OCI-LY1 (cell line): ENCODE results near the gene SDC1.

Source experiments
- H2AFZ ChIP-seq: fragments of 200-600 bp; sonication (generic), shearing (Covaris generic); 2 replicates; pipeline ENCODE4 v1.6.0; 2014; ENCODE audit warnings: antibody characterized with exemption, mild to moderate bottlenecking, low read length
- H3F3A ChIP-seq: fragments of 200-600 bp; sonication (generic), shearing (Covaris generic); 2 replicates; pipeline ENCODE4 v1.6.0; 2014; ENCODE audit warnings: mild to moderate bottlenecking, antibody characterized with exemption, low read length, moderate library complexity; ENCODE audit not compliant: insufficient read depth
- H3K27ac ChIP-seq: fragments of 200-600 bp; sonication (generic); 2 replicates; pipeline ENCODE4 v1.5.1; 2014; ENCODE audit warnings: low read length, mixed run types, mild to moderate bottlenecking, low read depth; ENCODE audit not compliant: poor library complexity, severe bottlenecking
- H3K27me3 ChIP-seq: fragments of 200-600 bp; sonication (generic); 2 replicates; pipeline ENCODE4 v1.6.0; 2014; ENCODE audit warnings: antibody characterized with exemption, mild to moderate bottlenecking, low read length, moderate library complexity; ENCODE audit not compliant: insufficient read depth
- H3K36me3 ChIP-seq: fragments of 200-600 bp; sonication (generic); 2 replicates; pipeline ENCODE4 v1.6.1; 2014; ENCODE audit warnings: mild to moderate bottlenecking, antibody characterized with exemption, low read length, moderate library complexity, mixed read lengths; ENCODE audit not compliant: insufficient read depth
- H3K4me1 ChIP-seq: fragments of 200-600 bp; sonication (generic); 2 replicates; pipeline ENCODE4 v1.5.1; 2014; ENCODE audit warnings: mild to moderate bottlenecking, low read length, moderate library complexity; ENCODE audit not compliant: insufficient read depth, severe bottlenecking
- H3K4me2 ChIP-seq: fragments of 200-600 bp; sonication (generic), shearing (Covaris generic); 2 replicates; pipeline ENCODE4 v1.6.1; 2014; ENCODE audit warnings: low read length
- H3K4me3 ChIP-seq: fragments of 200-600 bp; sonication (generic); 2 replicates; pipeline ENCODE4 v1.5.1; 2014; ENCODE audit warnings: low read length, low read depth, mild to moderate bottlenecking, mixed read lengths; ENCODE audit not compliant: poor library complexity, severe bottlenecking
- H3K79me2 ChIP-seq: fragments of 200-600 bp; shearing (Covaris generic); 2 replicates; pipeline ENCODE4 v1.6.1; 2016; ENCODE audit warnings: mixed run types, low read length, mixed read lengths; ENCODE audit not compliant: insufficient read depth
- H3K9ac ChIP-seq: fragments of 200-600 bp; sonication (generic), shearing (Covaris generic); 2 replicates; pipeline ENCODE4 v1.6.1; 2014; ENCODE audit warnings: mild to moderate bottlenecking, low read length, mixed read lengths
- H3K9me2 ChIP-seq: fragments of 200-600 bp; sonication (generic), shearing (Covaris generic); 2 replicates; pipeline ENCODE4 v1.6.1; 2014; ENCODE audit warnings: low read depth, mild to moderate bottlenecking, low read length, mixed read lengths
- H3K9me3 ChIP-seq: fragments of 200-600 bp; shearing (Covaris generic); 2 replicates; pipeline ENCODE4 v1.6.1; 2014; ENCODE audit warnings: low read length, mixed read lengths
- H4K20me1 ChIP-seq: fragments of 200-600 bp; sonication (generic), shearing (Covaris generic); 2 replicates; pipeline ENCODE4 v1.6.0; 2016; ENCODE audit warnings: mild to moderate bottlenecking, low read length; ENCODE audit not compliant: insufficient read depth
- EZH2 ChIP-seq: fragments of 200-600 bp; sonication (generic), shearing (Covaris generic); IDR thresholded peaks from 2 replicates; pipeline ENCODE4 v1.8.0; 2017; ENCODE audit warnings: borderline replicate concordance, mixed run types, mild to moderate bottlenecking, antibody characterized with exemption, low read length, moderate library complexity, mixed read lengths
- TF ChIP-seq, protein P1 (sequence below): fragments of 200-600 bp; sonication (generic), shearing (Covaris generic); IDR thresholded peaks from 2 replicates; pipeline ENCODE4 v1.5.1; 2017; ENCODE audit warnings: mild to moderate bottlenecking, antibody characterized with exemption, low read length, moderate library complexity, mixed read lengths

SDC1 gene

DNA sequence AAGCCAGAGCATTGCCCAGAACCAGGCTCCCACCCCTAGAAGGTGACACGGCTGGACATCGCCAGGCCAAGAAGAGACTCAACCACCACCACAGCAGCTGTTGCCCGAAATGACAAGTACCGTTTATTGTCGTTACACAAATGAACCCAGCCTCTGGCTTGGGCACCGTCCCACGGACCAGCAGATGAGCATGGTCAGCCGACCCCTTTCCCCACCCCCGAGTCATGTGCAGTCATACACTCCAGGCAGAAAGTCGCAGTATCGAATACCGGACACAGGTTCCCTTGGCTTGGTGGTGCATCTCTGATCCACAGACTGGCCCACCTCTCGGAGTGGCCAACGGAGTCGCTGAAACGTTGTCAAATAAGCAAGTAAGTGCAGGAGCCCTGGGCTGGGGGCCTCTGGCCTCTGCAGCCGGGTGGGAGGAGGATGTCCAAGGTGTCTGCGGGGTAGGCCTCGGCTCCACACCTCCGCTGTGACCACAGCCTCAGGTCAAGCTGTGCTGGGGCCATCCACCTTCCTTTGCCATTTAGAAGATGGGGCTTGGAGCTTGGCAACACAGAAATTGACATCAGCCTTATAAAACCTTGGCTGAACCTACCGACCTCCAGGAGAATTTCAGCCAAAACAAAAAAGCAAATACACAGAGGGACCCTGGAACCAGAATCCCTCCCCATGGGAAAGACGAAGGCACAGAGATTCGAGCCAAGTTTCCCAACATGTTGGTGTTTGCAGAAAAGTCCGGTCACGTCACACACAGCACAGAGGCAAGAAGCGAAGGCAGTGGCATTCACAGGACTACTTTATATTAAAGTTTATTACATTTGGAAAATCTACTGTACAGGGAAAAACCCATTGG lies 24.0 kb downstream of the SDC1 start:
- Histone ChIP-seq H3K4me3 (no peak overlapping the region), H3K27me3 (no peaks in the 10 kb centered on the region), H3F3A (no peaks in the 10 kb centered on the region), H3K9ac (no peak overlapping the region), H3K79me2 (no peaks in the 10 kb centered on the region), H4K20me1 (no peaks in the 10 kb centered on the region), H3K4me2 (no peak overlapping the region), H3K9me3 (no peaks in the 10 kb centered on the region), H2AFZ (no peak overlapping the region), H3K4me1 (no peaks in the 10 kb centered on the region), H3K36me3 (no peaks in the 10 kb centered on the region), H3K9me2 (no peaks in the 10 kb centered on the region), H3K27ac (no peak overlapping the region)
- TF ChIP-seq, protein P1, sequence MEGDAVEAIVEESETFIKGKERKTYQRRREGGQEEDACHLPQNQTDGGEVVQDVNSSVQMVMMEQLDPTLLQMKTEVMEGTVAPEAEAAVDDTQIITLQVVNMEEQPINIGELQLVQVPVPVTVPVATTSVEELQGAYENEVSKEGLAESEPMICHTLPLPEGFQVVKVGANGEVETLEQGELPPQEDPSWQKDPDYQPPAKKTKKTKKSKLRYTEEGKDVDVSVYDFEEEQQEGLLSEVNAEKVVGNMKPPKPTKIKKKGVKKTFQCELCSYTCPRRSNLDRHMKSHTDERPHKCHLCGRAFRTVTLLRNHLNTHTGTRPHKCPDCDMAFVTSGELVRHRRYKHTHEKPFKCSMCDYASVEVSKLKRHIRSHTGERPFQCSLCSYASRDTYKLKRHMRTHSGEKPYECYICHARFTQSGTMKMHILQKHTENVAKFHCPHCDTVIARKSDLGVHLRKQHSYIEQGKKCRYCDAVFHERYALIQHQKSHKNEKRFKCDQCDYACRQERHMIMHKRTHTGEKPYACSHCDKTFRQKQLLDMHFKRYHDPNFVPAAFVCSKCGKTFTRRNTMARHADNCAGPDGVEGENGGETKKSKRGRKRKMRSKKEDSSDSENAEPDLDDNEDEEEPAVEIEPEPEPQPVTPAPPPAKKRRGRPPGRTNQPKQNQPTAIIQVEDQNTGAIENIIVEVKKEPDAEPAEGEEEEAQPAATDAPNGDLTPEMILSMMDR, result no peak
- no peak for TF ChIP-seq EZH2

DNA sequence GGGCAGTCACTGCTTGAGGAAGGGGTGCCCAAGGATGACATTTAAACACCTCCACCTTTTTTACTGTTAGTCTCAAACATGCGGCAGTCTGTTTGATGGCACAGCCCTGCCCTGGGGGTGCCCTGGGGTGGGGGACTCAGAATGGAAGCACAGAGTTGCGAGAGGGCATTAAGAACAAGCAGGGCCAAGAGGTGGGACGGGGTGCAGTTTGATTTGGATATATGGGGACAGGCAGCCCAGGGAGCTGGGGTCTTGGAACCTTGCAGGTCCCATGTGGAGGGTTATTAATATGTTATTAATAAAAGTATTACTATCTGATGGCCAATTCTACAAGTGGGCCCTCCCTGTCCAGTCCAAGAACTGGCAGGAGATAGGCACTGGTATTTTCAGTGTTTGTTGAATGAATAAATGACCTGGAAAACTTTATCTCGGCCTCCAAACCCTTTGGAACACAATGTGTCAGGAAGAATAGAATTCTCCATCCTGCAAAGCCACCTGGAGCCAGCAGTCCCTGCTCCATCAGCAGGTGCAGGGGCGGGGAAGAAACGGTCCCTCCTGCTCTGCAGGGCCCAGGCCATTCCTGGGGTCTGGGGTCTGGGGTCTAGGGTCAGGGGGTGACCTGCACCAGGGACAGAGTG lies 25.2 kb downstream of the SDC1 start:
- Histone ChIP-seq H3K36me3 (no peaks in the 10 kb centered on the region), H3K4me1 (no peaks in the 10 kb centered on the region), H3K4me2 (no peak overlapping the region), H4K20me1 (no peaks in the 10 kb centered on the region), H3F3A (no peaks in the 10 kb centered on the region), H3K9me2 (no peaks in the 10 kb centered on the region), H3K4me3 (no peak overlapping the region), H2AFZ (no peak overlapping the region), H3K79me2 (no peaks in the 10 kb centered on the region), H3K9me3 (no peaks in the 10 kb centered on the region), H3K27me3 (no peaks in the 10 kb centered on the region), H3K9ac (no peak overlapping the region), H3K27ac (no peak overlapping the region)
- TF ChIP-seq, protein P1, result no peak
- TF ChIP-seq EZH2, result no peak

DNA sequence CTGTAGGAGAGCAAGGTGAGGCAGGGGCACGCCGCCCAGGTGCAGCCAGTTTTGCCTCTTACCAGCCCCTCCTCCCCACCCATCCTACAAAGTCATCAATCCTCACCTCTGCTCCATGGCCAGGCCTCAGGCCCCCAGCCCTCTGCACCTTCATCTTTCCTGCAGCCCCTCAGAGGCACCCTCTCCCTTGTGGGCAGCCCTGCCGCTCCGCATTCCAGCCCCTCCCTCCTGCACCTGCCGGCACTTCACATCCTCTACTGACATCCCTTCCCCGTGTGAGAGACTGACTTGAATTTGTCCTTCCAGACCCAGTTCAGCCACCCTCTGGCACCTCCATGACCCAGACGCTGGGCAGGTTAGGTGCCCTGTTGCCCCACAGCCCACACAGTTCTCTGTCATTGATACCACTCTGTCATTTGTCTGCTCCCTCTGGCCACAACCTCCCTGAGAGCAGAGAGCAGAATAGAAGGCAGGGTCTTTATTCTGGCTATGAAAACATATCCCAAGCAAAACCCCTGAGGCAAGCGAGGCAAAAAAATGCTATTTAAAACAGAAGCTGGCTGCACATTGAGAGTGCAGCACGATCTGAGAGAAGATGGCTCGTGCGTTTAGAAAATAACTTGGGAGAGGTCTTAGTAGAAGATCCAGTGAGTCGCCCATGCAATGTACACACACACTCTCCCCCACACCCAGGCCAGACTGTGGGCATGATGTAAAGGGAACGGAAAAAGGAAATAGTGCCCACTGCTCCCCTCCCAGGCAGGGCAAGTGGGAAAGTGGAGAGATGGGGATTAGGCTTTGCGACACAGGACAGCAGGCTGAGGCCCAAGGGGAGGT lies 25.9 kb downstream of the SDC1 start:
- Histone ChIP-seq H3K27ac (no peak overlapping the region), H4K20me1 (no peaks in the 10 kb centered on the region), H3K4me2 (no peak overlapping the region), H3K79me2 (no peaks in the 10 kb centered on the region), H3K27me3 (no peaks in the 10 kb centered on the region), H3F3A (no peaks in the 10 kb centered on the region), H3K9me3 (no peaks in the 10 kb centered on the region), H3K36me3 (no peaks in the 10 kb centered on the region), H3K9ac (no peak overlapping the region), H3K4me3 (no peak overlapping the region), H2AFZ (no peak overlapping the region), H3K4me1 (no peaks in the 10 kb centered on the region), H3K9me2 (no peaks in the 10 kb centered on the region)
- TF ChIP-seq, protein P1, result no peak
- TF ChIP-seq EZH2, result no peak
